ENCODE measurements around the gene SERPINB6.
"Not testable (repeated sequence)": the region's sequence is repeated elsewhere in the genome, so short reads cannot be mapped to it uniquely, and the experiment has no call there.

SERPINB6 gene

DNA sequence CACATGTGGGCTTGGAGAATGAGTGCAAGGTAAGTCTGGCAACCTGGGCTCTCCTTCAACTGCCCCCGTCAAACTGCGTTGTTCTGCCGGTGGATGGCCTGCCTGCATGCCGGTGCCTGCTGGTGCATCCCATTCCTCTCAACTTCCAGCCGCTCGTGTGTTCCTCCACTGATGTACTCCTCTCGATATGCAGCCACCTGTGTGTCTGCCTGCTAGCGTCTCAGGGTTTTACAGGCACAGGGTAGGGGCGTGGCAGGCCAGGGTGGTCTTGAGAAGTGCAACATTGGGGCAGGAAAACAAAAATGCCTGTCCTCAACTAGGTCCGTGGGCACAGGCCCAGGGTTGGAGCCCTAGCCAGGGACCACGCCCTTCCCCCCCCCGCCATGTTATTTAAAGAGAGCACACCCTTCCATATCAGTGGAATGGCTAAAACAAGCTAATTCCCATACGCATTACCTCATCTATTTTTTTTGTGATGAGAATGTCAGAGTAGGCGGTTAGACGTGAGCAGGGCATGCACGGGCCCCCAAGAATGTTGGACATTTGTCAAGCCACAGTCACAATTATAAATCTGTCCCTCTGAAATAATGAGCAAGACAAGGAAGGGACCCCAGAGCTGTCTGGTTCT is 33.2 kb downstream of the SERPINB6 start:
- peaks cover 6% of the 10 kb centered on the region for H3K9me3 Mint-ChIP-seq
- DNase-seq = no peak
- peaks cover 8% of the 10 kb centered on the region for H3K4me1 Mint-ChIP-seq
- no peak overlapping the region for H3K27ac Mint-ChIP-seq
- no peaks in the 10 kb centered on the region for H3K36me3 Mint-ChIP-seq (ENCODE audit: low read depth)
- no peak for TF ChIP-seq CTCF (IDR thresholded peaks at IDR 0.05)
- H3K27me3 Mint-ChIP-seq (ENCODE audit: low read depth, poor library complexity) = peaks cover 3% of the 10 kb centered on the region
- H3K4me3 Mint-ChIP-seq = no peak overlapping the region

GRCh38 chr6:2937627-2938003 is 33.8 kb downstream of the SERPINB6 start:
- peaks cover 3% of the 10 kb centered on the region for H3K27me3 Mint-ChIP-seq (ENCODE audit: low read depth, poor library complexity)
- H3K4me3 Mint-ChIP-seq = no peak overlapping the region
- DNase-seq = no peak
- no peak for TF ChIP-seq CTCF (IDR thresholded peaks at IDR 0.05)
- no peaks in the 10 kb centered on the region for H3K36me3 Mint-ChIP-seq (ENCODE audit: low read depth)
- no peak overlapping the region for H3K27ac Mint-ChIP-seq
- H3K9me3 Mint-ChIP-seq = peaks cover 6% of the 10 kb centered on the region
- H3K4me1 Mint-ChIP-seq = peaks cover 2% of the 10 kb centered on the region

GRCh38 chr6:2935566-2936291 is 35.6 kb downstream of the SERPINB6 start:
- H3K36me3 Mint-ChIP-seq (ENCODE audit: low read depth) = no peaks in the 10 kb centered on the region
- peaks cover 6% of the 10 kb centered on the region for H3K9me3 Mint-ChIP-seq
- H3K27me3 Mint-ChIP-seq (ENCODE audit: low read depth, poor library complexity) = peaks cover 14% of the 10 kb centered on the region
- TF ChIP-seq CTCF (IDR thresholded peaks at IDR 0.05) = no peak
- no peak overlapping the region for H3K27ac Mint-ChIP-seq
- no peak for DNase-seq
- H3K4me3 Mint-ChIP-seq = no peak overlapping the region
- no peaks in the 10 kb centered on the region for H3K4me1 Mint-ChIP-seq

DNA sequence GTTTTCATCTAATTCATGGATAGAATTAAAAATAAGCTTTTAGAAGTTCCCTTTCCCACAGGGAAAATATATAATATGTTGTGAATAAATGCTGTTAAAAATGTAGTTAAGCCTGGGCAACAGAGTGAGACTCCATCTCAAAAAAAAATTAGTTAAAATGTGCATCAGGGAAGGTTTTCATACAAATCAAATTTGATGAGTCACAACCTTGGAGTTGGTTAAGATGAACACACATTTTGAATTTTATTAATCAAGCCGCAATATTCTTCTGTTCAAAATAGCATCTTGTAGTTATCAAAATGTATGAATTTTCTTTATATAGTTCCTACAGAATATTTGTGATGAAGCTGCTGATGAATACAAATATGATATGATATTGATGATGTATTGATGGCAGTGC is 37.3 kb downstream of the SERPINB6 start:
- H3K27ac Mint-ChIP-seq = no peak overlapping the region

GRCh38 chr6:2932911-2933310 is 38.5 kb downstream of the SERPINB6 start:
- not testable (repeated sequence) for H3K27ac Mint-ChIP-seq; DNase-seq; H3K4me1 Mint-ChIP-seq; H3K4me3 Mint-ChIP-seq; H3K36me3 Mint-ChIP-seq (ENCODE audit: low read depth)
- H3K9me3 Mint-ChIP-seq = peaks cover 20% of the 10 kb centered on the region
- H3K27me3 Mint-ChIP-seq (ENCODE audit: low read depth, poor library complexity) = peaks cover 23% of the 10 kb centered on the region

More for the DNA sequence above, 37.3 kb downstream of the SERPINB6 start:
- Mint-ChIP-seq H3K4me1 (no peaks in the 10 kb centered on the region), H3K36me3 (ENCODE audit: low read depth) (no peaks in the 10 kb centered on the region), H3K4me3 (no peak overlapping the region), H3K27me3 (ENCODE audit: low read depth, poor library complexity) (peaks cover 23% of the 10 kb centered on the region), H3K9me3 (peaks cover 11% of the 10 kb centered on the region)
- TF ChIP-seq CTCF (IDR thresholded peaks at IDR 0.05) = no peak
- DNase-seq = no peak

GRCh38 chr6:2931970-2932748 is 39.2 kb downstream of the SERPINB6 start:
- TF ChIP-seq CTCF (IDR thresholded peaks at IDR 0.05) = peak; percentile 97
- Mint-ChIP-seq H3K36me3 (ENCODE audit: low read depth) (no peaks in the 10 kb centered on the region), H3K4me1 (no peaks in the 10 kb centered on the region), H3K9me3 (peaks cover 25% of the 10 kb centered on the region), H3K4me3 (no peak overlapping the region), H3K27me3 (ENCODE audit: low read depth, poor library complexity) (peaks cover 23% of the 10 kb centered on the region), H3K27ac (no peak overlapping the region)
- peak; percentile 83 for DNase-seq

All from nephron progenitor cell (in vitro differentiated cells).